ENCODE results near the gene STRA6.

DNA sequence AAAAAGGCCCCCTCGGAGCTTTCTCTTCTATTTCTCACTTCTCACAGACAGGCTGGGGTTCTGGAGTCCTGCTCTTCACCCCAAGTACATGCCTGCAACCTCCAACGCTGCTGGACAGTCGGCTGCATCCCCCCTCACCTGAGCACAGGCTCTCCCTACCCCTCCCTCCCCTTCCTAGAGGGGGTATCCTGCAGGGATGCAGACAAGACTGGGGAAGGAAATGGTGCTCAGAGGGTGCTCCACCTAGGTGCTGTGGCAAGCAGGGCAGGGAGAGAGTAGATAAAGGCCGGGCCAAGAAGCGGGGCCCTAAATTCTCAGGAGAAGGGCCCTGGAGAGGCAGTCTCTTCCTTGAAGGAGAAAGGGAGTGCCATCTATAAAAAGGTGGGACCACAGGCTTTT, 7.0 kb upstream of the STRA6 start:
- TF ChIP-seq CTCF (conservative IDR thresholded peaks at IDR 0.05 in 1 of 2, IDR thresholded peaks at IDR 0.05 in 1 of 2; ENCODE audit: extremely low read depth in 1 of 2, insufficient read depth in 1 of 2, low read depth in 1 of 2, low read length in 2 of 2) (no peak), EZH2 (IDR thresholded peaks at IDR 0.05; ENCODE audit: borderline replicate concordance, low read length) (no peak)
